HepG2 (cell line): ENCODE measurements around the gene TNRC18. TPM values are rescaled to one million over a fixed set of nuclear protein-coding genes. Genes with fewer than 3 reads are reported as not detected.

Experiments used
- ATAC-seq: fragments of 200-7000 bp; cut with Tn5 transposase; 3 replicates; pipeline ENCODE4 v1.9.1; 2020; ENCODE audit warnings: mild to moderate bottlenecking, moderate library complexity
- BruUV-seq: library from RNA; stranded (reverse); fragments of 400-500 nt; replicated peaks from 2 replicates; lab custom pipeline; 2021; lab: Mats Ljungman, UMichigan
- CTCF ChIA-PET: fragments of 300-600 bp; formaldehyde crosslinking; extraction: SDS; loops from one replicate; lab custom pipeline; 2021; ENCODE audit warnings: low total read pairs, inconsistent platforms, low intra/inter-chr PET ratio; lab: Yijun Ruan, JAX
- POLR2A ChIA-PET: fragments of 350-600 bp; sonication (Branson Sonifier 250); formaldehyde crosslinking; loops from one replicate; lab custom pipeline; 2020; ENCODE audit warnings: antibody characterized with exemption, inconsistent platforms; lab: Yijun Ruan, JAX
- DNase-seq: peaks from one replicate; pipeline ENCODE4 v3.0.0-alpha.2; 2015; ENCODE audit warnings: low spot score
- FAIRE-seq: peaks from 3 replicates; lab custom pipeline; 2011; peaks lifted over from hg19 to GRCh38; lab: Jason Lieb, UNC
- H2AFZ ChIP-seq: one replicate; pipeline ENCODE4 v1.6.1; 2011; ENCODE audit warnings: low read length, inconsistent platforms
- H3K27ac ChIP-seq: fragments of 300-600 bp; 3 replicates; pipeline ENCODE4 v1.8.0; 2011; ENCODE audit warnings: mixed run types, mild to moderate bottlenecking, mixed read lengths, low read length, inconsistent platforms; ENCODE audit not compliant: insufficient read depth; ENCODE audit errors: extremely low read length
- H3K27me3 ChIP-seq, 2 experiments: fragments of 200-600 bp in 1 of 2; 2 replicates in 1 of 2; 3 replicates in 1 of 2; pipeline versions ENCODE4 v1.6.0 to v1.8.0; 2011; ENCODE audit warnings: low read length in 2 of 2, mild to moderate bottlenecking in 2 of 2, moderate library complexity in 2 of 2, inconsistent platforms in 1 of 2; ENCODE audit not compliant: insufficient read depth in 2 of 2, control insufficient read depth in 1 of 2
- H3K36me3 ChIP-seq, 2 experiments: fragments of 200-600 bp in 1 of 2; replicated peaks in 1 of 2; 2 replicates in 1 of 2; 3 replicates in 1 of 2; pipeline versions ENCODE4 v1.5.1 to v1.8.0; 2011; ENCODE audit warnings: low read length in 2 of 2, inconsistent platforms in 1 of 2; ENCODE audit not compliant: insufficient read depth in 2 of 2, control insufficient read depth in 1 of 2
- H3K4me1 ChIP-seq: 2 replicates; pipeline ENCODE4 v1.5.1; 2012; ENCODE audit warnings: low read length, inconsistent platforms; ENCODE audit not compliant: insufficient read depth
- H3K4me2 ChIP-seq: 2 replicates; pipeline ENCODE4 v1.6.0; 2011; ENCODE audit warnings: low read depth, low read length, inconsistent platforms
- H3K4me3 ChIP-seq, 3 experiments: fragments of 200-600 bp in 1 of 3; sonication (generic), shearing (Covaris generic) in 1 of 3; replicated peaks in 1 of 3; 2 replicates each; pipeline ENCODE4 v1.5.1; 2011 to 2016; ENCODE audit warnings: low read length in 3 of 3, inconsistent platforms in 2 of 3, low read depth in 2 of 3, mild to moderate bottlenecking in 2 of 3, control low read depth in 1 of 3, mixed read lengths in 1 of 3; ENCODE audit not compliant: insufficient read depth in 1 of 3
- H3K79me2 ChIP-seq: one replicate; pipeline ENCODE4 v1.6.1; 2011; ENCODE audit warnings: low read length, inconsistent platforms; ENCODE audit not compliant: insufficient read depth
- H3K9ac ChIP-seq: 2 replicates; pipeline ENCODE4 v1.6.0; 2011; ENCODE audit warnings: mild to moderate bottlenecking, low read depth, low read length, inconsistent platforms; ENCODE audit not compliant: insufficient read depth
- H3K9me3 ChIP-seq: 2 replicates; pipeline ENCODE4 v1.5.1; 2012; ENCODE audit warnings: mild to moderate bottlenecking, low read length
- H4K20me1 ChIP-seq: 2 replicates; pipeline ENCODE4 v1.6.0; 2011; ENCODE audit warnings: inconsistent platforms, mild to moderate bottlenecking, low read length, moderate library complexity; ENCODE audit not compliant: insufficient read depth
- CHD4 ChIP-seq: fragments of 200-600 bp; sonication (generic); IDR thresholded peaks from 2 replicates; pipeline ENCODE4 v1.7.0; 2017; ENCODE audit warnings: mild to moderate bottlenecking, low read length, borderline replicate concordance
- FOXC1 ChIP-seq: sonication (generic); formaldehyde crosslinking; IDR thresholded peaks from 2 replicates; pipeline ENCODE4 v1.8.0; 2022; ENCODE audit warnings: mild to moderate bottlenecking, missing genetic modification reagents, borderline replicate concordance
- FOXP4 ChIP-seq: sonication (generic); formaldehyde crosslinking; IDR thresholded peaks from 2 replicates; pipeline ENCODE4 v1.4.0; 2020; ENCODE audit warnings: missing genetic modification reagents
- MAFG ChIP-seq: sonication (generic); formaldehyde crosslinking; IDR thresholded peaks from 2 replicates; pipeline ENCODE4 v1.5.1; 2020; ENCODE audit warnings: mild to moderate bottlenecking, missing genetic modification reagents
- NFATC3 ChIP-seq: sonication (generic); formaldehyde crosslinking; IDR thresholded peaks from 2 replicates; pipeline ENCODE4 v1.5.1; 2020; ENCODE audit warnings: mild to moderate bottlenecking, missing genetic modification reagents
- NR2C2 ChIP-seq: sonication (generic); formaldehyde crosslinking; IDR thresholded peaks from 2 replicates; pipeline ENCODE4 v1.4.0; 2020; ENCODE audit warnings: missing genetic modification reagents, mild to moderate bottlenecking, moderate library complexity, borderline replicate concordance
- NR2F1 ChIP-seq, 2 experiments: fragments of 450-650 bp in 1 of 2; formaldehyde crosslinking in 1 of 2; IDR thresholded peaks; 2 replicates each; pipeline versions ENCODE4 v1.5.0 to v1.6.1; 2016 to 2020; ENCODE audit warnings: mild to moderate bottlenecking in 1 of 2, missing compliant biosample characterization in 1 of 2, missing genetic modification reagents in 1 of 2, moderate library complexity in 1 of 2
- NR2F6 ChIP-seq, 2 experiments: IDR thresholded peaks; 2 replicates each; pipeline ENCODE4 v1.6.1; 2016; ENCODE audit warnings: antibody characterized with exemption in 1 of 2, mild to moderate bottlenecking in 1 of 2
- RAD51 ChIP-seq: fragments of 450-650 bp; IDR thresholded peaks from 2 replicates; pipeline ENCODE4 v1.6.1; 2016; ENCODE audit warnings: borderline replicate concordance
- RBM22 ChIP-seq: fragments of 200-400 bp; formaldehyde crosslinking; optimal IDR thresholded peaks from 2 replicates; pipeline ENCODE3; 2017; ENCODE audit warnings: mild to moderate bottlenecking, low read length, moderate library complexity
- TEAD2 ChIP-seq: sonication (generic); formaldehyde crosslinking; IDR thresholded peaks from 2 replicates; pipeline ENCODE4 v1.9.0; 2021; ENCODE audit warnings: missing genetic modification reagents
- ZBTB37 ChIP-seq: sonication (generic); formaldehyde crosslinking; IDR thresholded peaks from 2 replicates; pipeline ENCODE4 v1.4.0; 2020; ENCODE audit warnings: mild to moderate bottlenecking, missing genetic modification reagents
- ZC3H13 ChIP-seq: sonication (generic); formaldehyde crosslinking; IDR thresholded peaks from 2 replicates; pipeline ENCODE4 v1.8.1; 2023; ENCODE audit warnings: mild to moderate bottlenecking, missing genetic modification reagents, moderate library complexity
- ZHX1 ChIP-seq: sonication (generic); formaldehyde crosslinking; IDR thresholded peaks from 2 replicates; pipeline ENCODE4 v1.8.1; 2022; ENCODE audit warnings: low read depth, mild to moderate bottlenecking, missing genetic modification reagents
- ZNF337 ChIP-seq: sonication (generic); formaldehyde crosslinking; IDR thresholded peaks from 2 replicates; pipeline ENCODE4 v1.5.1; 2020; ENCODE audit warnings: missing genetic modification reagents, low read depth, mild to moderate bottlenecking, borderline replicate concordance
- ZNF546 ChIP-seq: sonication (generic); formaldehyde crosslinking; conservative IDR thresholded peaks from 2 replicates; pipeline ENCODE4 v1.8.1; 2023; ENCODE audit warnings: mild to moderate bottlenecking, missing genetic modification reagents
- ZNF589 ChIP-seq: sonication (generic); formaldehyde crosslinking; conservative IDR thresholded peaks from 2 replicates; pipeline ENCODE4 v1.8.0; 2022; ENCODE audit warnings: mild to moderate bottlenecking, moderate library complexity, missing genetic modification reagents
- WGBS: methylation state at CpG from one replicate; pipeline ENCODE4 v1.1.6; 2017; ENCODE audit warnings: low lambda C conversion rate; 5-methylcytosine and 5-hydroxymethylcytosine counted together
- in situ Hi-C: cut with HindIII; loops from 2 replicates; pipeline ENCODE4 v1.10.0; 2017; ENCODE audit warnings: low pct_unique_long_range_greater_than_20kb; ENCODE audit not compliant: extremely low pct_ligation_motif_present
- intact Hi-C: fragments of 100-400 bp; cut with micrococcal nuclease; formaldehyde crosslinking; loops from one replicate; pipeline ENCODE4 v1.10.0; 2022; ENCODE audit not compliant: unreplicated experiment
- polyA plus RNA-seq, 8 experiments: library from polyadenylated mRNA; depleted of rRNA in 3 of 8; stranded (reverse) in 7 of 8; unstranded in 1 of 8; fragments of >200 nt; fragmentation: Illumina TruSeq in 4 of 8; extraction: Trizol in 4 of 8; gene quantifications; 2 replicates each; pipeline versions ENCODE4 v1.2.1 to v1.2.3, GENCODE V29; 2011 to 2016; ENCODE audit warnings: low read depth in 4 of 8, missing spikeins in 1 of 8, mixed read lengths in 1 of 8; ENCODE audit not compliant: insufficient read depth in 1 of 8
- total RNA-seq, 5 experiments: library from RNA; depleted of rRNA; stranded (reverse); fragments of >200 nt; fragmentation: Illumina TruSeq; extraction: Trizol; gene quantifications; 2 replicates each; pipeline ENCODE4 v1.2.3, GENCODE V29; 2016; ENCODE audit warnings: low read depth in 1 of 5

TNRC18 gene
- total and polyA plus RNA-seq, 2 of the 13 experiments (the other 11 are each of a cell fraction or from before 2014, with no cell fraction given), result 11.7 to 17.4 TPM

- 65% methylated on average over 5 of the region's 5 CpGs for WGBS
- DNase-seq, result no peak
- POLR2A ChIA-PET, result no interaction called here
- no TSS peak for BruUV-seq
- CTCF ChIA-PET, result no interaction called here
- in situ Hi-C loops, result no loop called here
- Histone ChIP-seq H2AFZ (no peak overlapping the region), H3K27me3 (no peaks in the 10 kb centered on the region; a peak in 1 of 5 replicates), H3K79me2 (peaks cover 38% of the 10 kb centered on the region), H3K36me3 (peaks cover 0 to 4% of the 10 kb centered on the region in 2 experiments; a peak in 1 of 5 replicates), H3K4me1 (peaks cover 29% of the 10 kb centered on the region), H4K20me1 (peaks cover 16% of the 10 kb centered on the region; the same call in 1 of the 2 replicates), H3K9ac (peak overlapping the region; percentile 98; the same call in 1 of the 2 replicates), H3K4me3 (peak overlapping the region; percentile 85 to 94 (median 92)), H3K9me3 (peaks cover 6% of the 10 kb centered on the region; the same call in 1 of the 2 replicates), H3K27ac (peak overlapping the region; percentile 100), H3K4me2 (peak overlapping the region; percentile 93)
- no peak for FAIRE-seq
- no peak for ATAC-seq
- intact Hi-C loops, result no loop called here
- no peak for TF ChIP-seq FOXC1 (CRISPR knock-in tag)
- TF ChIP-seq ZNF589, result no peak
- 0 out of 2 replicates have a peak, but pooled peaks have one; percentile 32 for TF ChIP-seq ZC3H13 (CRISPR knock-in tag)
- TF ChIP-seq NR2C2 (CRISPR knock-in tag), result 0 out of 2 replicates have a peak, but pooled peaks have one; percentile 27
- no peak for TF ChIP-seq RAD51
- peak; percentile 65 for TF ChIP-seq RBM22
- TF ChIP-seq ZNF546, result no peak
- TF ChIP-seq ZBTB37 (CRISPR knock-in tag), result no peak
- no peak for TF ChIP-seq FOXP4 (CRISPR knock-in tag)
- no peak for TF ChIP-seq ZHX1 (CRISPR knock-in tag)
- peak; percentile 35; the same call in 1 of the 2 replicates for TF ChIP-seq NR2F6 (IDR thresholded peaks at IDR 0.05)
- peak; percentile 7; the same call in 1 of the 2 replicates for TF ChIP-seq NR2F6 (CRISPR knock-in tag; IDR thresholded peaks at IDR 0.05)
- 0 out of 4 replicates have a peak, but pooled peaks of 1 of the 2 experiments have one; percentile 8 for TF ChIP-seq NR2F1 (CRISPR knock-in tag; IDR thresholded peaks at IDR 0.05)
- TF ChIP-seq MAFG, result no peak
- no peak for TF ChIP-seq TEAD2 (CRISPR knock-in tag)
- TF ChIP-seq ZNF337, result 0 out of 2 replicates have a peak, but pooled peaks have one; percentile 46
- peak; percentile 50; the same call in 1 of the 2 replicates for TF ChIP-seq CHD4
- 0 out of 2 replicates have a peak, but pooled peaks have one; percentile 50 for TF ChIP-seq NFATC3 (CRISPR knock-in tag)
Measured at GRCh38 chr7:5430612-5430947, 6.9 kb upstream of the TNRC18 start.
